Raji (cell line): ENCODE measurements around the gene PLA2G4B.

Experiments used
- POLR2A ChIP-seq: IDR thresholded peaks from 2 replicates; pipeline ENCODE4 v1.6.1; 2011; ENCODE audit warnings: low read depth, low read length, control low read depth; ENCODE audit not compliant: insufficient read depth

The PLA2G4B gene

DNA sequence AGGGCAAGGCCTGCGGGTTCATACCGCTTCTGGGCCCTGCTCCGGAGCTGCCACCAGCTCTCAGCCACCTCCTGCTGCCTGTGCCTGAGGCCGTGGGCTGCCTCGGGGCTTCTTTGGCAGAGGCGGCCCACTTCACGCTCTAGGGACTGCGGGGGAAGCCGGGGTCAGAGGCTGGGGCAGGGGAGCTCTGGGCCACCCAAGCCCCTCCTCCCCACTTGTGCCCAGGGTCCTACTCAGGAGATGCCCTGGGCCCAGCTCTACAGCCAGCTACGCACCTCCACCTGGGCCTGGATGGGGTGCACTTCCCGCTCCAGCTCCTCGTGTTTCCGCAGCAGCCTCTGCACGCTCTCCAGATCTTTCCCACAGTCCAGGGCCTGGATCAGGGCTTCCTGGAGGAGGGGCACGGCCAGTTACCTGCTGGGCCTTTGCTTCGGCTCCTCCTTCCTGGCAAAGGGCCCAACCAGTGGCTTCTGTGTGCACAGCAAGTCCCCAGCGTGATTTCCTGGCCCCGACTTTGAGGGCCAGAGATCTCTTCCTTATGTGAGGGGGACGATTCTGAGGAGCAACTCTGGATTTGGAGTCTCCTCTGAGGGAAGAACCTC is 24.0 kb downstream of the PLA2G4B start:
- no peak for TF ChIP-seq POLR2A

DNA sequence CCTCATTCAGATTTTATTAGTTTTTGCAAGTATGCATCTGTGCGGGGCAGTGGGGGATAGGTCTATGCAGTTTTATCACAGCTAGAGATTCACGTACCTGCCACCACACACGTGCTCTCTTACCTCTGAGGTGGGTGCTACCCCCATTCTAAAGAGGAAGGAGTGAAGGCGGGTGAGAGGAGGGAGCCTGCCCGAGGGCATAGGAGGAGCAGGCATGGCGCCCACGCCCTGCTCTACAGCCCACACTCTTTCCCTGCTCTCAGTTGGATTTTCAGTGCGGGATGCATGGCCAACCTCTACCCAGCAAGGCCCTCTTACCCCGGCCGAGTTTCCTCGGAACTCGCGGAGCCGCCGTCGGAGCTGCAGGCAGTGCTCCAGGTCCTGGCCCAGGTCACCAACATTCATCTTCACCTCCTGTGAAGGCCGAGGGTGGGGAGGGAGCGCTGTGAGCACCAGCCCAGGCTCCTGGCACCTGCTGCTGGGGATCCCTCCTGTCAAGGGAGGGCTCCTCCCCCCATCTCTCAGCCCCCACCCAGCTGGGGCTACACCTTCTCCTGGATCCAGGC is 26.9 kb downstream of the PLA2G4B start:
- no peak for TF ChIP-seq POLR2A

DNA sequence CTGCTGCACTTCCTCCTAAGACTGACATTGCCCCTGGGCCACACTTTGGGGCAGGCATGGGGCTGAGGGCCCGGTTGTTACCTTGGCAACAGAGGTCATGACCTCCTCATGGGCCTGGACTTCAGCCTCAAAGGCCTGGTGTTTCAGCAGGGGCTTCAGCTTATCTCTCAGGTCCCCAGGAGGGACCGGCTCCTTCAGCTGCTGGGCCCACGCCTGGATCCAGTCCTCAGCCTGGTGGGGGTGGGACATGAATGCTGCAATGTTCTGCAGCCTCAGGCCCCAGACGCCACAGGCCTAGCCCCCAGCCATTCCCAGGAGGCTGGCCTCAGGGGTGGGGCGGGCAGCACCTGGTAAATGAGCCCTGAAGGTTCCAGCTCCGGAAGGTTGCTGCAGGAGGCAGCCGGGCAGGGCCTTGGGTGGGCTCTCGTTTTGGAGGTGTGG is 27.6 kb downstream of the PLA2G4B start:
- no peak for TF ChIP-seq POLR2A

DNA sequence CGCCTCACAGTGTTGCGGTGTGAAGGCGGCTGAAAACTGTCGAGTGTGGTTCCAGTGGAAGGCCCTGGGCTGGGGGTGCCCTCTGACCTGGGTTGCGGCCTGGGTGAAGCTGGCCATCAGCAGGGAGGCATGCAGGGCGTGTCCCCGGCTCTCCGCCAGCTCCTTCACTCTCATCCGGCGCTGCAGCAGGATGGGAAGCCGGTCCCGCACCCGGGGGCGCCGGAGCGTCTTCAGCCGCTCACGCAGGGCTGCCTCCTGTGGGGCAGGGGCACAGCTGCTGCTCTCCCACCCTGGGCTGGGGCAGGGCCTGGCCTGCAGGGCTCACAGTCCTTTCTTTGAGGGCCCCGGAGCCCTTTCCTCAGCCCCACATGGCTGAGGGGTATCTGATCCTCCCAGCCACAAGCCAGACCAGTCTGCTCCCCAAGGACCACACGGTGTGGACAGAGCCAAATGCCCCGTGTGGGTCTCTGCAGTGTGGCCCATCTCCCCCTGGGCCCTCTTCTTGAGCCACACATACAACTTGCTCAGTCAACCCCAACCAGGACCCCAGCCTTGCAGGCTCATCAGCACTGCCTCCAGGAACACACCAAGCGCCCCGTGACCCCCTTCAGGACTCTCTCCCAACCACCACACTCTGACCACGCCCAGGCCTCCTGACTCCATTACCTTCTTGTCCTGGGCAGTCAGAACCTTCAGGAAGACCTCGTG is 28.4 kb downstream of the PLA2G4B start:
- no peak for TF ChIP-seq POLR2A

DNA sequence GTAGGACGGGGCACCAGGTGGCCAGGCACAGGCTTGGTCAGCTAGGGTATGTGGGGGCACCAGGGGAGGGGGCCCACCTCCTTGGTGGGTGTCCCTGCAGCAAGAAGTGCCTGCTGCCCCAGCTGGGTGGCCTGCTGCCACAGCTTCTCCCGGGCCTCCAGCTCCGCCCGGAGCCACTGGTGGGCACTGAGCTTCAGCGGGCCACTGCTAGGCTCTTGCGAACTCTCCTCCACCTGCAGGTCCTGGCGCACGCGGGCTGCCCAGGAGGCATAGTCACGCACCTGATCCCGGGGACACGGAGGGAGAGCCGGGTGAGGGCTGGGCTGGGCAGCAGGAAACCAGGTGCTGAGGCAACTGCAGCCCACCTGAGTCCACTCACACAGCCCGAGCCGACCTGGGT is 29.7 kb downstream of the PLA2G4B start:
- no peak for TF ChIP-seq POLR2A

DNA sequence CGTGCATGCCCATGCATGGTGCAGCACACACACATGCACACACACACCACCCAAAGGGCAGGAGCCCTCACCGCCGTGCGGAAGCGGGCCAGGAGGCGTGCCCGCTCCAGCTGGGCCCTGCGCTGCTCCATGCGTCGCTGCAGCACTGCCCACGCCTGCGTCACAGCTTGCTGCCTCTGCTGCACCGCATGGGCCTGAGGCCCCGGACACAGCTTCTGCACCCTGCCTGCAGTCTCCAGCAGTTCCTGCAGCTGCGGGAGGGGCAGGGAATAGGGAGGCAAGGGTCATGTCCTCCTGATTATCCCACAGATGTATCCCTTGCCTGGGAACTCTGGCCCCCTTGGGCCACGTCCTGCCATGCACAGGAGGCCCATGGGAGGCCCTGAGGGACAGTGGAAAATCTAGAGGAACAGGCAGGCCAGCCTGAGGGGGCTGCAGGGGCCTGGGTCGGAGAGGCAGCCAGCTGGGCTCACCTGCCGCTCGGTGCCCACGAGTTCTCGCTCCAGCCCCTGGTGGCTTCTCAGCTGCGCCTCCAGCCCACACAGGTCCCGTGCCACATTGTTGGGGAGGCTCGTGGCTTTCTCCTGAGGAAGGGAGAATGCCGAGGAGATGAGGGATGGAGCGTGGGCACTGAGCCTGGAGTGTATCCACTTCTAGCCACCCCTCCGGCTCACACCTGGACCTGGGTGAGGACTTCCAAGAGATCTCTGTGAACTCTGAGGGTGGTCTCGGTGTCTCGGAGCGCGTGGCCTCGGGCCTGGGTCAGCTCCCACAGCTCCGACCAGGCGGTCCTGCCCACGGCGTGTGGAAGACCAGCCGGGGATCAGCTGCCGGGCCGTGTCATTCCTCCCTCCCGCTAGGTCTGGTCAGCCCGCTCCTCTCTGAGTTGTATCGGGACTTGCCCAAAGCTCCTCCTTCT is 31.4 kb downstream of the PLA2G4B start:
- TF ChIP-seq POLR2A, result no peak

DNA sequence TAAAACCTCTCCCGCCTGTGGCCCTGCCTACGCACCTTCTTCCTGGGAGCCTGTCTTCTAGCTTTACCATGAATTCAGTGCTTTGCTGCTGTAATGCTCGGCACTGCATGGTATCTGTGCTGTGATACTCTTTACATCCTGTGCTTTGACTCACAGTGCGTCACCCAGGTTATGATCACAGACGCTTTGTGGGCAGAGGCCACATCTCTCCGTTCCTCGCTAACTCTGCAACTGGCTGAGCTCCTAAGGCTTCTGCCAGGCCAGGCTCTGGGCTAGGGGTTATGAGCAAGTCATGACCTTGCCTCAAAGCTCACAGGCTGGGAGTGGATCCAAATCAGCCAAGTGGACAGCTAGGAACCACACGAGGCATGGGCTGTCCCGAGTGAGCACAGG is 32.0 kb downstream of the PLA2G4B start:
- no peak for TF ChIP-seq POLR2A

DNA sequence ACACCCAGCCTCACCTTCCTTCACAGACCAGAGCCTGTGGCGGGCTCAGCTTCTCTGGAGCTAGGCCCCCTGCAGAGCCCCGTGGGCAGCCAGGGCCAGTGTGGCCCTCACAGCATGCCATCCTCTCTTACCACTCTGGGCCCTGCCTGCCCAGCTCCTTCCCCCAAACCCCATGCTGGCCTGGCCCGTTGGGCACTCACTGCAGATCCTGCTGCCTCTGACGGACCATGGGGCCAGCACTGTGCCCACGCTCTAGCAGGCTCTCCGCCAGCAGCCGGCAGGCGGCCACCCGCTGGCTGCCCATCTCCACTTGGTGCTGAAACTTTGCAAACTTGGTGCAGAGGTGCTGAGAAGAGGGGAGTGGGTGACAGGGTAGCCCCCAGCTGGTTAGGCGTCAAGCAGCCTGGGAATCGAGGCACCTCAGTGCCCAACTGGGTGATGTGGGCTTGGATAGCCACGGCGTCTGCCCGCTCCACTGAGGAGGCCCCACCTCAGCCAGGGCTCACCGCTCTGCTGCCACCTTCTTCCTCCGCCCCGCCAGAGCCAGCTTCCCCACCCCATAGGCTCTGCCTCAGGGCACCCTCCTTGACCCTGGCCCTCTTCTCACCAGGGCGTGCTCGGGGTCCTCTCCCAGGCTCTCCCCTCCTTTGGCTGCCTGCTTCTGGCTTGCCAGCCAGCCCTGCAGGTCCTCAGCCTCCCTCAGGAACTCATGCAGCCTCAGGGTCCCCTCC is 32.7 kb downstream of the PLA2G4B start:
- no peak for TF ChIP-seq POLR2A

DNA sequence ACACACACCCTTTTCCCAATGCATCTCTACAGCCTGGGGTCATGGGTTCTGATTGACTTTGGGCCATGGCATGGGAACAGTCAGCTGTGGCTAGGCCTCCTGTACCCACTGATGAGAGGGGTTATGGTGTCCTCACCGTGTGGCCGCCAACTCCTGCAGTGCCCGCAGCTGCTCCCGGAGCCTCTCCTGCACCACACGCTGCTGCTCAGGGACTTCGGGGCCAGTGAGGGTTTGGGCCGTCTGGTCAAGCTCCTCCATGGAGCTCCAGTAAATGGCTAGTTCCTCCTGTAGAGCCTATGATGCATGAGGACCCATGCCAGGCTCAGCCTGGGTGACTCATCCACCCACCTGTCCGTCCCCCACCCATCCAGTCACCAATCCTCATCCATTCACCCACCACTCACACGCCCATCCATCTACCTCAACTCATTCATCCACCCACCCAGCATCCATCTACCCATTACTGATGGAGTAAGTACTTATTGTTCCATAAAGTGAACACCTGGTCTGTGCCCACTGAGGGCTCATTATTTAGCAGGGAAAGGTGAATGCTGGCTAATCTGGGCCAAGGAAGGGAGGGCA is 33.6 kb downstream of the PLA2G4B start:
- no peak for TF ChIP-seq POLR2A

DNA sequence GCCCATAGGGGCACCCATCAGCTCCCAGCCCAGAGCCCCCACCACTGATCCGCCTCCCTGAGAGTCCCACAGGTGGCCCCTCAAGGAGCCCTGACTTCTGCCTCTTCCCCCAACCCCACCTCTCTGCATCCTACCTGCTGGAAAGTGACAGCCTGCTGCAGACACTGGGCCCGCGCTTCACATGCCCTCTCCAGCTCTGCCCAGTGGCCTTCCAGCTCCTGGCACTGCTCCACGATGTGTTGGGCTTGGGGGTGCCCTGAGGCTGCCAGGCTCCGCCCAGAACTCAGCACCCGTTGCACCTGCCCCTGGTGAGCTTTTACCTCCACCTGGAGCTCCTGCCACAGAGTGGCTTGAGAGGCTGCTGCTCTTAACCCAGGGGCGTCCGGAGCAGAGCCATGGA is 35.1 kb downstream of the PLA2G4B start:
- TF ChIP-seq POLR2A, result no peak

DNA sequence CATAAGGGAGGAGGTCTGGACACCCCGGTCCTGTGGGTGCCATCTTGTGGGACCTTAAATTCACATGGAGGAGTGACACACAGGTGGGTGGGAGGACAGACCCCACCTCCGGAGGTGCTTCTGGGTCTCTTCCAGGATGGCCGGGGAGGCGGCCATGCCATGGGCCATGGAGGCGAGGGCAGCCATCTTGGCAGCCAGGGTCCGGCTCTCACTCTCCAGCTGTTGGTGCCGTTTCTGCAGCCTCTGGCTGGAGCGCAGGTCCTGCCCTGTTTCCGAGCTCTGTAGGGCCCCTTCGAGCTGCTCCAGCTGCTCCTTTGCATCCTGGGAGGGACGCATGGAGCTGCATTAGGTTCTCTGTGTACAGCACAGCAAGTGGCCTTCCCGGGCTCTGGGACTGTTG is 36.1 kb downstream of the PLA2G4B start:
- no peak for TF ChIP-seq POLR2A

DNA sequence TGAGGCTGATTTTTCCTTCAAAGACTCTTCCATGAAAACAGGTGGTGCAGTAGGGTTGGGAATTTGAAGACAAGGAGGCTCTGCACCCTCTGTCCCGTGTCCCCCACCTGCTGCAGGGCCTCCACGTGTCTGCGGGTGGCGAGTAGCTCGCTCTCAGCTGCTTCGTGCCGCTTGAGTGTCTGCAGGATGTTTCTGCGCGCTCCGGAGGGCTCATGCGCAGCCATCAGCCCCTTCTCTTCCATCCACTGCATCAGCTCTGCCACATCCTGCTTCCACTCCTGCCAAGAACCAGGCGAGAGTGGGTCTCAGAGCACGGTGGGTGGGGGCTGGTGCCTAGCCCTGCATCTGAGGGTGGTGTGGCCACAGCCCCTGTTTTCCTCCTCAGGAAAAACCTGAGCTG is 37.4 kb downstream of the PLA2G4B start:
- TF ChIP-seq POLR2A, result no peak

DNA sequence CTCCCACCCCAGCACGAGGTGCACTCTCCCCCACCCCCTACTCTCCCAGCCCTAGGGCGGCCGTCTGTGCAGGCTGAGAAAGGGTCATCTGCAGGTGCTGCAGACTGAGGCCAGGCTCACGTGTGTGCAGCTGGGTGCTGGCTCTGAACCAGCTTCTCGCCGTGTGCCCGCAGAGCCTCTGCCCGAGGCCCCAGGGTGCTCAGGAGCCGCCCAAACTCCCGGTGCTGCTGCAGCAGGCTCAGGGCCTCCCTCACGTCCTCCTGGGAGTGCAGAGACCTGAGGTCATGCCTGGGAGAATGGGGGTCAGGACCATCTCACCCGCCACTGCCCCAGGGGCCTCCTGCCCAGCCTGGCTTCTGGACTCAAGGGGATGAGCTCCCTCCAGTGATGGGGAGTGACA is 38.0 kb downstream of the PLA2G4B start:
- no peak for TF ChIP-seq POLR2A

DNA sequence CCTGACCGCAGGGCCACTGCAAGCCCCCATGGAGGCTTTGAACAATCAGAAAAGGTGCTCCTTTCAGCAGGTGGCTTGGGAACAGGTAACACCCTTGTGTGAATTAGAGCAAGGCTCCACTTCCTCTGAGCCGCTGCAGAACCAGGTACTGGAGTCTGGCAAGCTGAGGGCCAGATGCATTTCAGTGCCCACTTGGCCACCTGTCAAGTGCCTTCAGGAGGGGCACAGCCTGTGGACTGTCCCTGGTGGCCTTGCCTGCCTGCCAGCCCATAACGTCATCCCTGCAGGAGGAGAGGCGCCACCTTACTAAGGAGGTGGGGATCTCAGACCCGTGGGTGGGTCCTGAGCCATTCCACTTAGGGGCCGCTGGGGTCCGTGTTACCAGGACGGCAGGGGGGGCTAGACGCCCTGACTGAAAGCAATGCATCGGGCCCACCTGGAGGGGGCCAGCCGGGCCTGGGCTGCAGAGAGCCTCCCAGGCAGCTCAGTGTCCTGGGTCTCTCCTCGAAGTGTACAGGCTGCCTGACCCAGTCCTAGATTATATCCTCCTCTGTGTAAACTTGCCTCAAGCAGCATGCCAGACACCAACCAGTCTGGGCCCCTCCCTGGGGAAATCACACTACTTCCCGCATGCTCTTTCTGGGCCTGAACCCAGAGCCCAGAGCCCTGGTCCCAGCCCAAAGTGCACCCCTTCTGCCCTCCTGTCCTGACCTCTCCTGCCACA is 39.1 kb downstream of the PLA2G4B start:
- TF ChIP-seq POLR2A, result no peak
